Activated CD4-positive, alpha-beta memory T cell treated with anti-CD3 and anti-CD28 coated beads, Interleukin-2, amount 10 ng/mL, durations not matched to agents 7 days and 5 days (primary cell): ENCODE results near the gene ADK. TPM values are rescaled to one million over a fixed set of nuclear protein-coding genes. Genes with fewer than 3 reads are reported as not detected.

Experiments used
- CTCF ChIA-PET: fragments of 350-600 bp; sonication (Branson Sonifier 250); formaldehyde crosslinking; loops from one replicate; lab custom pipeline; 2021; ENCODE audit warnings: antibody characterized with exemption, inconsistent platforms; lab: Charles Lee
- POLR2A ChIA-PET: fragments of 350-600 bp; sonication (Branson Sonifier 250); formaldehyde crosslinking; loops from one replicate; lab custom pipeline; 2021; ENCODE audit warnings: antibody characterized with exemption; lab: Charles Lee
- DNase-seq: peaks from one replicate; pipeline ENCODE4 v3.0.0-alpha.2; 2020
- H3K27ac Mint-ChIP-seq: one replicate; pipeline ENCODE4 v1.8.0; 2021; ENCODE audit warnings: mild to moderate bottlenecking, mixed read lengths
- H3K27me3 Mint-ChIP-seq: one replicate; pipeline ENCODE4 v1.8.0; 2021; ENCODE audit warnings: mixed read lengths
- H3K36me3 Mint-ChIP-seq: one replicate; pipeline ENCODE4 v1.8.0; 2021; ENCODE audit warnings: low read depth, mixed read lengths
- H3K4me1 Mint-ChIP-seq: one replicate; pipeline ENCODE4 v1.8.0; 2021; ENCODE audit warnings: mixed read lengths
- H3K4me3 Mint-ChIP-seq: one replicate; pipeline ENCODE4 v1.8.0; 2021; ENCODE audit warnings: mild to moderate bottlenecking, mixed read lengths
- H3K9me3 Mint-ChIP-seq: one replicate; pipeline ENCODE4 v1.8.0; 2021; ENCODE audit warnings: mixed read lengths
- total RNA-seq, 2 experiments: library from RNA; stranded (reverse); gene quantifications; one replicate each; pipeline ENCODE4 v1.2.3, GENCODE V29; 2021

ADK gene
- total RNA-seq, 2 experiments from 2014 or later = 29.3 to 31.8 TPM

GRCh38 chr10:74394416-74394969 lies 243.5 kb downstream of the ADK start:
- no peak overlapping the region for H3K4me3 Mint-ChIP-seq
- H3K4me1 Mint-ChIP-seq = no peaks in the 10 kb centered on the region
- no peak overlapping the region for H3K27ac Mint-ChIP-seq
- ChIA-PET POLR2A (no interaction called here), CTCF (interaction anchor here (0.6 kb wide), 1 partner anchor 91 kb away, joined by 3 read pairs; no protein-coding TSS in a partner anchor)
- H3K36me3 Mint-ChIP-seq = peaks cover 26% of the 10 kb centered on the region
- H3K27me3 Mint-ChIP-seq = no peaks in the 10 kb centered on the region
- no peak for DNase-seq
- no peaks in the 10 kb centered on the region for H3K9me3 Mint-ChIP-seq

DNA sequence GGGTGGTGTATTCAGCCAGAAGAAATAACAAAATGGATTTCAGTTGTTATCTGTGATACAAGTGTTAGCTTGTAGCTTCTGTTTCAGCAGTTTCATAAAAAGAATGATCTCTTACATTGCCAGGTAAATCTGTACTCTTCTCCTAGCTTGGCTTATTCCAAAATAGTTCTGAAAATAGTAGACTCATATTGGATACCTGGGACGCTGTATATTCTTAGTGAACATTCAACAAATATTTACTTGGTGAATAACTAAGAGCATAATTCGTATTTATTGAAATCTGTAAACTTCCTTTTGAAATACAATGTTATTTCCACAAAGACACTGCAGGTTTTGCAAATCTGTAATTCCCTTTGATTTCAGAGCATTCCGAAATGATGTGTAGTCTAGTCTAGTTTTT lies 249.2 kb downstream of the ADK start:
- H3K9me3 Mint-ChIP-seq = no peaks in the 10 kb centered on the region
- POLR2A ChIA-PET = no interaction called here

DNA sequence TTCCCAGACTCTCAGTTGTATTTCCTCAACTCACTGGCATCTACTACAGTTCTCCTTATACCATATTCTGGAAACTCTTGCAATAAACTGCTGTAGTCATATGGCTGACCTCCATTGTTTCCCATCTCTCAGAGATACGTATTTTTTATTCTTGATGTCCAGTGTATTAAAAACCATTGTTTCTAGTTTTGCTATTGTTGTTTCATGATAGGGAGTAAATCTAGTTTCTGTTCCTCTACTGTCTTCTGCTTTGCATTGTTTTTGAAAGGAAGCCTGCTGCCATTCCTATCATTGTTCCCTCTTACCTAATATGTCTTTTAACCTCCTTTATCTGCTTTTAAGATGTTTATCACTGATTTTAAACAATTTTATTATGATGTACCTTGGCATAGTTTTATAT lies 255.0 kb downstream of the ADK start:
- POLR2A ChIA-PET = no interaction called here
- H3K36me3 Mint-ChIP-seq = peaks cover 34% of the 10 kb centered on the region
- H3K4me3 Mint-ChIP-seq = no peak overlapping the region
- H3K4me1 Mint-ChIP-seq = no peaks in the 10 kb centered on the region
- no peak overlapping the region for H3K27ac Mint-ChIP-seq
- no peaks in the 10 kb centered on the region for H3K9me3 Mint-ChIP-seq
- CTCF ChIA-PET = no interaction called here
- no peaks in the 10 kb centered on the region for H3K27me3 Mint-ChIP-seq
- DNase-seq = no peak

More for the DNA sequence above, 249.2 kb downstream of the ADK start:
- H3K27ac Mint-ChIP-seq = no peak overlapping the region
- H3K36me3 Mint-ChIP-seq = peaks cover 36% of the 10 kb centered on the region
- no peak for DNase-seq
- H3K27me3 Mint-ChIP-seq = no peaks in the 10 kb centered on the region
- CTCF ChIA-PET = no interaction called here
- no peak overlapping the region for H3K4me3 Mint-ChIP-seq
- H3K4me1 Mint-ChIP-seq = no peaks in the 10 kb centered on the region

GRCh38 chr10:74415146-74415839 lies 264.3 kb downstream of the ADK start:
- H3K27me3 Mint-ChIP-seq = no peaks in the 10 kb centered on the region
- CTCF ChIA-PET = no interaction called here
- peaks cover 11% of the 10 kb centered on the region for H3K36me3 Mint-ChIP-seq
- DNase-seq = no peak
- no peak overlapping the region for H3K27ac Mint-ChIP-seq
- H3K4me3 Mint-ChIP-seq = no peak overlapping the region
- POLR2A ChIA-PET = no interaction called here
- no peaks in the 10 kb centered on the region for H3K9me3 Mint-ChIP-seq
- H3K4me1 Mint-ChIP-seq = peaks cover 10% of the 10 kb centered on the region

- no peak for DNase-seq
- peaks cover 10% of the 10 kb centered on the region for H3K4me1 Mint-ChIP-seq
- no peaks in the 10 kb centered on the region for H3K9me3 Mint-ChIP-seq
- H3K27me3 Mint-ChIP-seq = no peaks in the 10 kb centered on the region
- peaks cover 2% of the 10 kb centered on the region for H3K36me3 Mint-ChIP-seq
- POLR2A ChIA-PET = interaction anchor here (1.3 kb wide), 1 partner anchor 13 kb away, joined by 3 read pairs; no protein-coding TSS in a partner anchor
- CTCF ChIA-PET = no interaction called here
- H3K27ac Mint-ChIP-seq = no peak overlapping the region
- H3K4me3 Mint-ChIP-seq = no peak overlapping the region
Measured at GRCh38 chr10:74417397-74417796, 266.4 kb downstream of the ADK start.

DNA sequence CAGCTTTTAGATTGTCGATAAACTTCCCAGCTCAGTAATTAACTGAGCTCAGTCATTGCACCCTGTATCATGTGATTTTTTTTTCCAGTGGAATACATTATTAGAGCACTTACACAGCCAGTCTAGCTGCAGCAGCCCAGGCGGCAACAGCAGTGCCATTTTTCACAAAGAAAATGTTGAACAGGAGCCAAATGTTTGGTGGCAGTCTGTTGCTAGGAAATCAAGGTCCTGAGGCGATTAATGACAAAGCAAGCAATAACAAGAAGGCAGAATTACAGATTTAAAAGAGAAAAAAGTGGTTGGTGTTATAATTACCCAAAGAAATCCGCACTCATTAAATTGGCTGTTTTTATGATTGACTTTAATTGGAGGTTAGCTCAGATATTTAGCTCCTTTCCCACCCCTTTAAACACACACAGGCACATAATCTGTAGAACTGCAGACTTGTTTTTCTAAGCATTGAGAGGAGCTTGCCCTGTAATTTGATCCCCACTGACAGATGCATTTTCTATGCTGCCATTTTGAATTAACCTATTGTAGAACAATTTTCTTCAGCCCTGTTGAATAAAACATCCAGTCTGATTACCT lies 267.4 kb downstream of the ADK start:
- ChIA-PET CTCF (interaction anchor here (0.7 kb wide), 1 partner anchor 601 kb away, joined by 3 read pairs; no protein-coding TSS in a partner anchor), POLR2A (interaction anchor here (1.3 kb wide), 1 partner anchor 12 kb away, joined by 3 read pairs; no protein-coding TSS in a partner anchor)
- DNase-seq = no peak
- Mint-ChIP-seq H3K4me3 (no peak overlapping the region), H3K27me3 (no peaks in the 10 kb centered on the region), H3K27ac (no peak overlapping the region), H3K9me3 (no peaks in the 10 kb centered on the region), H3K36me3 (peaks cover 4% of the 10 kb centered on the region), H3K4me1 (peaks cover 10% of the 10 kb centered on the region)

- Mint-ChIP-seq H3K9me3 (no peaks in the 10 kb centered on the region), H3K4me3 (no peak overlapping the region), H3K27ac (no peak overlapping the region), H3K4me1 (peaks cover 10% of the 10 kb centered on the region), H3K36me3 (peaks cover 3% of the 10 kb centered on the region), H3K27me3 (no peaks in the 10 kb centered on the region)
- CTCF ChIA-PET = interaction anchor here (1.1 to 3.0 kb wide), 7 partner anchors 11 to 681 kb away, joined by 3 to 13 read pairs (median 7); no protein-coding TSS in a partner anchor
- POLR2A ChIA-PET = no interaction called here
- no peak for DNase-seq
Measured at GRCh38 chr10:74419491-74419951, 268.5 kb downstream of the ADK start.

GRCh38 chr10:74419958-74420375 lies 268.9 kb downstream of the ADK start:
- POLR2A ChIA-PET = no interaction called here
- no peak overlapping the region for H3K4me3 Mint-ChIP-seq
- H3K36me3 Mint-ChIP-seq = peaks cover 3% of the 10 kb centered on the region
- peaks cover 10% of the 10 kb centered on the region for H3K4me1 Mint-ChIP-seq
- DNase-seq = peak; percentile 21
- CTCF ChIA-PET = interaction anchor here (1.1 to 3.0 kb wide), 8 partner anchors 10 to 681 kb away, joined by 3 to 13 read pairs (median 5); a partner anchor contains a TSS
- H3K27ac Mint-ChIP-seq = no peak overlapping the region
- no peaks in the 10 kb centered on the region for H3K9me3 Mint-ChIP-seq
- H3K27me3 Mint-ChIP-seq = no peaks in the 10 kb centered on the region

DNA sequence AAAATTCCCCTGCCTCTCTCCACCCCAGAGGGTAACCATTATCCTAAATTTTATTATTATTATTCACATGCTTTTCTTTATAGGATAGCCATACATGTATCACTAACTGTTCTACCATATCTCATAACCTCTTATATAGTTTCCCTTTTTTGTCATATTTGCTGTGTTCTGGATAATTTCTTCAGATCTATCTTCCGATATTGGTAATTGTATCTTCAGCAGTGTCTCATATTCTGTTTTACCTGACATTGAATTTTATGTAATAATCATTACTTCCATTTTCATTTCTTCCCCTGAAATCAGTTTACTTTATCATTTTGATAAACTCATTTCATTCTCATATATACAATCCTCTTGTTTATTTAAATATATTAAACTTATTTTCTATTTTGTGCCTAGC lies 273.5 kb downstream of the ADK start:
- Mint-ChIP-seq H3K36me3 (peaks cover 3% of the 10 kb centered on the region), H3K4me1 (peaks cover 2% of the 10 kb centered on the region), H3K9me3 (no peaks in the 10 kb centered on the region), H3K27me3 (no peaks in the 10 kb centered on the region), H3K27ac (no peak overlapping the region), H3K4me3 (no peak overlapping the region)
- DNase-seq = no peak
- CTCF ChIA-PET = no interaction called here
- POLR2A ChIA-PET = no interaction called here

DNA sequence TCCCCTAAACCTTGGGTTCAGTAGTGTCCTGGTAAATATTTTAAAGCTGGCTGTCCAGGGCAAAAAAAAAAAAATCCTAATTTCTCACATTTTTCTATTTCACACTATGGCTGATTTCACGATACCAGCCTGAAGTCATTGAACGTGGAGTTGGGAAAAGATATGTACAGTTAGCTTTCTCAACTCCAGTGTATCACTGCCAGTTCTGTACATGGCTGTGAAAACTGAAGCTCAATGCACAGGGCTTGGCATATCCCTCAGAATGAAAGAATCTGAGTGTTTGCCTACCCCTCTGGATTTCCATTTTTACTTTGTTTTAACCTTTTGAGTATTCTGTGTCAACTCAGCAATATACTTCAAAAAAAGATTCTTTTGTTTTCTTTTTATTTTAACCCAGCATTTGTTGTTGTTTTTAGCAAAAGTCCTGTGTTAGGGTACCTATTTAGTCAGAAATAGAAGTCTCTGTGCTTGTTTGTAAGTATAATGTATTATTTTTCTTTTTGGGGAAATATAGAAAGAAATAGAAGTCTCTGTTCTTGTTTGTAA lies 274.5 kb downstream of the ADK start:
- Mint-ChIP-seq H3K27ac (no peak overlapping the region), H3K36me3 (peaks cover 3% of the 10 kb centered on the region), H3K27me3 (no peaks in the 10 kb centered on the region), H3K9me3 (no peaks in the 10 kb centered on the region), H3K4me3 (no peak overlapping the region), H3K4me1 (no peaks in the 10 kb centered on the region)
- no peak for DNase-seq
- ChIA-PET CTCF (no interaction called here), POLR2A (no interaction called here)

DNA sequence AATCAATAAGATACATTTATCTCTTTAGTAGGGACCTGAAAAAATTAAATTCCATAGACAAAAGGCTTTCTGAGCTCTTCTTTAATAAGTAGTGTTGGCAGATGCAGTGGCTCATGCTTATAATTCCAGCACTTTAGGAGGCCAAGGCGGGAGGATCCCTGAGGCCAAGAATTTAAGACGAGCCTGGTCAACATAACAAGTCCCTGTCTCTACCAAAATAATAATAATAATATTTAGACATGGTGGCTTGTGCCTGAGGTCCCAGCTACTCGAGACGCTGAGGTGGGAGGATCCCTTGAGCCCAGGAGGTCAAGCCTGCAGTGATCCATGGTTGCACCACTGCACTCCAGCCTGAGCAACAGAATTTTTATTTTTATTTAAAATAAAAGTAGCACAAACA lies 280.8 kb downstream of the ADK start:
- H3K4me1 Mint-ChIP-seq = no peaks in the 10 kb centered on the region
- H3K27me3 Mint-ChIP-seq = no peaks in the 10 kb centered on the region
- ChIA-PET CTCF (no interaction called here), POLR2A (no interaction called here)
- H3K9me3 Mint-ChIP-seq = peaks cover 2% of the 10 kb centered on the region
- H3K27ac Mint-ChIP-seq = no peak overlapping the region
- no peak for DNase-seq
- H3K4me3 Mint-ChIP-seq = no peak overlapping the region
- H3K36me3 Mint-ChIP-seq = peaks cover 8% of the 10 kb centered on the region

- H3K9me3 Mint-ChIP-seq = peaks cover 2% of the 10 kb centered on the region
- ChIA-PET CTCF (no interaction called here), POLR2A (no interaction called here)
- no peak for DNase-seq
- H3K27me3 Mint-ChIP-seq = no peaks in the 10 kb centered on the region
- no peak overlapping the region for H3K27ac Mint-ChIP-seq
- no peaks in the 10 kb centered on the region for H3K4me1 Mint-ChIP-seq
- peaks cover 8% of the 10 kb centered on the region for H3K36me3 Mint-ChIP-seq
- no peak overlapping the region for H3K4me3 Mint-ChIP-seq
Measured at GRCh38 chr10:74432841-74433594, 282.0 kb downstream of the ADK start.
